ENCODE measurements around the gene IL10RA. TPM values are rescaled to one million over a fixed set of nuclear protein-coding genes. Genes with fewer than 3 reads are reported as not detected.
A peak's percentile ranks its signal among the peaks of the same experiment; 100 is the strongest.
"Not testable (repeated sequence)": the region's sequence is repeated elsewhere in the genome, so short reads cannot be mapped to it uniquely, and the experiment has no call there.

Gene IL10RA
- total and polyA plus RNA-seq, 2 donors = 22.7 to 24.2 TPM

- 82% methylated on average over 11 of the region's 11 CpGs for WGBS
- H3K4me3 ChIP-seq (ENCODE audit: low read length in 2 of 2); H3K9me3 ChIP-seq (ENCODE audit: control insufficient read depth in 2 of 2, insufficient read depth in 1 of 2, low read length in 1 of 2); H3K27me3 ChIP-seq (ENCODE audit: control insufficient read depth in 2 of 2, insufficient read depth in 1 of 2, low read length in 1 of 2); H3K36me3 ChIP-seq (ENCODE audit: control insufficient read depth in 2 of 2, insufficient read depth in 2 of 2, low read length in 1 of 2): not testable (repeated sequence)
- H3K27ac ChIP-seq (ENCODE audit: low read depth in 1 of 2, low read length in 1 of 2) = peak overlapping the region; percentile 24 to 70
- H3K4me1 ChIP-seq (ENCODE audit: control insufficient read depth in 2 of 2, insufficient read depth in 2 of 2, low read length in 2 of 2) = peaks cover 3 to 53% of the 10 kb centered on the region in 2 donors
- DNase-seq (ENCODE audit: low read depth in 6 of 9, low spot score in 9 of 9) = peak in 1 of 9 donors; percentile 30
Observed at GRCh38 chr11:118007563-118008270, 21.5 kb downstream of the IL10RA start.

GRCh38 chr11:118008271-118008911 is 22.2 kb downstream of the IL10RA start:
- Histone ChIP-seq H3K9me3 (ENCODE audit: control insufficient read depth in 2 of 2, insufficient read depth in 1 of 2, low read length in 1 of 2) (peaks cover 0 to 5% of the 10 kb centered on the region in 2 donors), H3K27ac (ENCODE audit: low read depth in 1 of 2, low read length in 1 of 2) (peak overlapping the region in 1 of 2 donors; percentile 6), H3K27me3 (ENCODE audit: control insufficient read depth in 2 of 2, insufficient read depth in 1 of 2, low read length in 1 of 2) (no peaks in the 10 kb centered on the region), H3K4me1 (ENCODE audit: control insufficient read depth in 2 of 2, insufficient read depth in 2 of 2, low read length in 2 of 2) (peaks cover 3 to 51% of the 10 kb centered on the region in 2 donors), H3K36me3 (ENCODE audit: control insufficient read depth in 2 of 2, insufficient read depth in 2 of 2, low read length in 1 of 2) (no peaks in the 10 kb centered on the region), H3K4me3 (ENCODE audit: low read length in 2 of 2) (no peak overlapping the region)
- DNase-seq (ENCODE audit: low read depth in 6 of 9, low spot score in 9 of 9) = no peak
- WGBS = 65% methylated on average over 4 of the region's 4 CpGs

DNA sequence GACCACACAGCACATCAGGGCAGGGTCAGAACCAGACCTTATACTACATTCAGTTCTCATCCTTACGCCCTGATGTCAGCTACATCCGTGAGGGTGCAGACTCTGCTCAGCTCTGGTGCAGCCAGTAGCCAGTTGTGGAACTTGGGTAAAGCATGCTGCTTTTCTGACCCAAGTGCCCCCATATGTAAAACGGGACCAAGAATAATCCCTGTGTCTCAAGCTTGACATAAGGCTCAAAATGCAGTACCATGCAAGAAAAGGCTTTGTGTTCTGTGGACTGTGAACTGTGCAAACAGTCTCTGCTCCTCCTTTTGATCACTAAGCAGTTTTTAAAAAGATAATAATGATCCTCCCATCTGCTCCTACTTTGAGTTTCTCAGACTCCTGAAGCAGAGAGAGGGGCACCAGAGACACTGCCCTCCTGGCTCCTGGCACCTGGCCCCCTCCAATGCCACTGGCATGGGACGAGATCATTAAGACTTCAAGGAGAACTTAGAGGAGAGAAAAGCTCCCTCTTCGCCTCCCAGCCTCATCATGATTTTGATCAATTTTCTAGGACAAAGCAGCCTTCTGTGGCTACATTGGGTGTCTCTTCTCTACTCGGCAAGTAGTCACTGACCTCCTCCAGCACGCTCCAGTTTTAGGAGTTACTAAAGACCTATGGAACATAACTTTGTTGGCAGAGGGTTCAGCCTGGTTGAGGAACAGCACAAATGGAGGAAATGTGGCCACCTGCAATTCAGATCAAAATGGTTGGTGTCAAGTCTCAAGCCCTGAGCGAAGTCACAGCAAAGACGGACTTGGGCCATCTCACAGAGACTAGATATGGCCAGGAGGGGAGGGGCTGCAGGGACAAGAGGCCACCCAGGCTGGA is 23.9 kb downstream of the IL10RA start:
- Histone ChIP-seq H3K9me3 (ENCODE audit: control insufficient read depth in 2 of 2, insufficient read depth in 1 of 2, low read length in 1 of 2) (no peaks in the 10 kb centered on the region), H3K27me3 (ENCODE audit: control insufficient read depth in 2 of 2, insufficient read depth in 1 of 2, low read length in 1 of 2) (no peaks in the 10 kb centered on the region), H3K4me1 (ENCODE audit: control insufficient read depth in 2 of 2, insufficient read depth in 2 of 2, low read length in 2 of 2) (peaks cover 4 to 50% of the 10 kb centered on the region in 2 donors), H3K36me3 (ENCODE audit: control insufficient read depth in 2 of 2, insufficient read depth in 2 of 2, low read length in 1 of 2) (no peaks in the 10 kb centered on the region), H3K27ac (ENCODE audit: low read depth in 1 of 2, low read length in 1 of 2) (peak overlapping the region; percentile 8 to 70), H3K4me3 (ENCODE audit: low read length in 2 of 2) (no peak overlapping the region)
- DNase-seq (ENCODE audit: low read depth in 6 of 9, low spot score in 9 of 9) = no peak
- 90% methylated on average over 9 of the region's 9 CpGs for WGBS

DNA sequence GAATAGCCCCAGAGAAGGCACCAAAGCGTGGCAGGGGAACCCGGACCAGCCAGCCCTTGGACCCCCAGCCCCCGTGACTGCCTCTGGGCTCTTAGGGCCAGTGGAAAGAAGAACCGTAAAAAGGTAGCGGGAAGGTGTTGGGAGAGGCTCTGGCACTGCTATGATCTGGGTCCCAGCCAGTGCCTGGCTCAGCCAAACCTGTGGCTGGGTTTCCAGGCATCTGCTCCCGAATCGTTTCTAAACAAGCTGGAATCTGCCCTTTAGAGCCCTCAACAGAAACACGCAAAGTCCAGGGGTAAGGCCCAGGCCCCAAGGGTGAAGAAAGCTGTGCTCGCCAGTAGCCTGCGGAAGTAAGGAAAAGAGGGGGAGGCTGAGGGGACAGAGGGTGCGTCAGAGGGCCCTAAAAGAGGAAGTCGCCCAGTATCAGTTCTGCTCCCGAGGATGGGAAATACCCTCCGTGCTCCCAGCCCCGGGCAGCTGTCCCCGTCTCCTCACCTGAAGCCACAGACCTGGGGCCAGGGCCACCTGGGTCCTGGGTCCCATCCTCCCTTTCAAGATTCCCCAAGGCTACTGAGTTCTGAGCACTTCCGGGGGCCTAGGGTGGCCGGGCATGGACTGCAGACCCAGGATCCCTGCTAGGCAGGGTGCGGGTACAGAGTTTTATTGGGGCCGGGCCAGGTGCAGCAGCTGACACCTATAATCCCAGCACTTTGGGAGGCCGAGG is 24.7 kb downstream of the IL10RA start:
- peak in 1 of 9 donors; percentile 44 for DNase-seq (ENCODE audit: low read depth in 6 of 9, low spot score in 9 of 9)
- Histone ChIP-seq H3K9me3 (ENCODE audit: control insufficient read depth in 2 of 2, insufficient read depth in 1 of 2, low read length in 1 of 2) (no peaks in the 10 kb centered on the region), H3K4me1 (ENCODE audit: control insufficient read depth in 2 of 2, insufficient read depth in 2 of 2, low read length in 2 of 2) (peaks cover 12 to 58% of the 10 kb centered on the region in 2 donors), H3K27me3 (ENCODE audit: control insufficient read depth in 2 of 2, insufficient read depth in 1 of 2, low read length in 1 of 2) (no peaks in the 10 kb centered on the region), H3K27ac (ENCODE audit: low read depth in 1 of 2, low read length in 1 of 2) (peak overlapping the region; percentile 6 to 70), H3K4me3 (ENCODE audit: low read length in 2 of 2) (no peak overlapping the region), H3K36me3 (ENCODE audit: control insufficient read depth in 2 of 2, insufficient read depth in 2 of 2, low read length in 1 of 2) (no peaks in the 10 kb centered on the region)
- WGBS = 64% methylated on average over 21 of the region's 21 CpGs

DNA sequence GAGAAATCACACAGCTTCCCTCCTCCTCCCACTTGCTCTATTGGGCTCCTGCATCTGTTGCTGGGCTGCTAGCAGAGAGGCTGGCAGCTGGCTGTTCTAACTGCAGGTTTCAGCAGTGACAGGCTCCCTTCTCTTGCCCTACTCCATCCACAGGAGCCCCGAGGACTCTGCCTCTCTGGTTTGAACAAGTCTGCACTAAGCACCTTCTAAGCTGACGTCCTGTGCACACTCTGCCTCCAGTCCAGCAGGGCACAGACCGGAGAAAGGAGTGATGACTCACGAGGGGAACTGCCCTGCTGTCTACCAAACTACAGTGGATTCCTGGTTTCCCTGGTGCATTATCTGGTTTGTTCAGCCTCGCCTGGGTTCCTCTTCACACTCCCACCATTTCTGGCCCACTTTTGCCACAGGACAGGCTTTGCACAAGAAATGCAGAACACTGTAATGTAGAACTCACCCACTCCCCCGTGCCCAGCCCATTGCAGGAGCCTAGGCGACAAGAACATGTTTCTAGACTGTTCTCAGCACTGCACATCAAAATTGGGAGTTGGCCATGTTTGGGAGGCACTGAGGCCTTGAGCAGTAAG is 26.0 kb downstream of the IL10RA start:
- Histone ChIP-seq H3K4me1 (ENCODE audit: control insufficient read depth in 2 of 2, insufficient read depth in 2 of 2, low read length in 2 of 2) (peaks cover 13 to 58% of the 10 kb centered on the region in 2 donors), H3K27ac (ENCODE audit: low read depth in 1 of 2, low read length in 1 of 2) (peak overlapping the region; percentile 55 to 64), H3K9me3 (ENCODE audit: control insufficient read depth in 2 of 2, insufficient read depth in 1 of 2, low read length in 1 of 2) (no peaks in the 10 kb centered on the region), H3K4me3 (ENCODE audit: low read length in 2 of 2) (no peak overlapping the region), H3K36me3 (ENCODE audit: control insufficient read depth in 2 of 2, insufficient read depth in 2 of 2, low read length in 1 of 2) (no peaks in the 10 kb centered on the region), H3K27me3 (ENCODE audit: control insufficient read depth in 2 of 2, insufficient read depth in 1 of 2, low read length in 1 of 2) (no peaks in the 10 kb centered on the region)
- 48% methylated on average over 7 of the region's 7 CpGs for WGBS
- DNase-seq (ENCODE audit: low read depth in 6 of 9, low spot score in 9 of 9) = peak in 1 of 9 donors; percentile 48

DNA sequence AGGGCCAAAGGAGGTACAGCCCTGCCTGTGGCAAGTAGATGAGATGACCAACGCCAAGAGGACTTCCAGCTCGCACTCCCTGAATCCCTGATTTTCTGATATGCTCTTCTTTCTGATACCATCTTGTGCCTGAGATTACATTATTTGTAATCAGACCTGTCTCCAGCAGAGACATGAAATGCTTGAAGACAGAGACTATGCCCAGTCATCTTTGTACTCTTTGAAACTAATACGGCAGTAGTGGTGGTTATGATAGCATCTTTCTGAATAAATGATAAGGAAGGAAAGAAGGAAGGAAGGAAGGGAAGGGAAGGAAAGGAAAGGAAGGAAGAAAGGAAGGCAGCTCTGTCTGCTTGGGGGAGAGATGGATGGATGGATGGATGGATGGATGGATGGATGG is 27.8 kb downstream of the IL10RA start:
- H3K27ac ChIP-seq (ENCODE audit: low read depth in 1 of 2, low read length in 1 of 2) = no peak overlapping the region
- no peaks in the 10 kb centered on the region for H3K27me3 ChIP-seq (ENCODE audit: control insufficient read depth in 2 of 2, insufficient read depth in 1 of 2, low read length in 1 of 2)
- H3K4me1 ChIP-seq (ENCODE audit: control insufficient read depth in 2 of 2, insufficient read depth in 2 of 2, low read length in 2 of 2) = peaks cover 13 to 46% of the 10 kb centered on the region in 2 donors
- WGBS = 98% methylated on average over 3 of the region's 3 CpGs
- H3K4me3 ChIP-seq (ENCODE audit: low read length in 2 of 2) = no peak overlapping the region
- no peaks in the 10 kb centered on the region for H3K36me3 ChIP-seq (ENCODE audit: control insufficient read depth in 2 of 2, insufficient read depth in 2 of 2, low read length in 1 of 2)
- no peak for DNase-seq (ENCODE audit: low read depth in 6 of 9, low spot score in 9 of 9)
- peaks cover 0 to 7% of the 10 kb centered on the region in 2 donors for H3K9me3 ChIP-seq (ENCODE audit: control insufficient read depth in 2 of 2, insufficient read depth in 1 of 2, low read length in 1 of 2)

DNA sequence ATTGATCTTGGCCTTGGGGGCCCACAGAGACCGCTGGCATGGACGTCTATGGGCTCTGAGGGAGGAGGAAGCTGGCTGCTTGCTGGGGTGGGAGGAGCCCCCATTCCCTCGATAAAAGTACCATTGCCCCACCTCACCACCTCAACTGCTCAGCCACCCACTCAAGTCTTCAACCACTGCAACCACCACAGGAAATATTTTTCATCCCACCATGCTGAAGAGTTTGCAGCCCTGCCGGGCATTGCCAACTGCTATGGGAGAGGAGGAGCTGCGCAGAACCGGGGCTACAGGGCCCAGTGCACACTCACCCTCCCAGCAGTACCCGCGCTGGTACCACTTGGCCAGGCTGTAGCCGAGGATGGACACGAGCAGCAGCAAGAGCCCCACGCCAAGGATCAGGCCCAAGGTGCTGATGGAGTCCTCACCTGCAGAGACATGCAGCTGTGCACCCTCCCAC is 29.2 kb downstream of the IL10RA start:
- 17% methylated on average over 11 of the region's 11 CpGs for WGBS
- peak in 1 of 9 donors; percentile 39 for DNase-seq (ENCODE audit: low read depth in 6 of 9, low spot score in 9 of 9)
- Histone ChIP-seq H3K9me3 (ENCODE audit: control insufficient read depth in 2 of 2, insufficient read depth in 1 of 2, low read length in 1 of 2) (peaks cover 0 to 7% of the 10 kb centered on the region in 2 donors), H3K27me3 (ENCODE audit: control insufficient read depth in 2 of 2, insufficient read depth in 1 of 2, low read length in 1 of 2) (no peaks in the 10 kb centered on the region), H3K4me1 (ENCODE audit: control insufficient read depth in 2 of 2, insufficient read depth in 2 of 2, low read length in 2 of 2) (peaks cover 13 to 41% of the 10 kb centered on the region in 2 donors), H3K36me3 (ENCODE audit: control insufficient read depth in 2 of 2, insufficient read depth in 2 of 2, low read length in 1 of 2) (no peaks in the 10 kb centered on the region), H3K4me3 (ENCODE audit: low read length in 2 of 2) (no peak overlapping the region), H3K27ac (ENCODE audit: low read depth in 1 of 2, low read length in 1 of 2) (no peak overlapping the region)

DNA sequence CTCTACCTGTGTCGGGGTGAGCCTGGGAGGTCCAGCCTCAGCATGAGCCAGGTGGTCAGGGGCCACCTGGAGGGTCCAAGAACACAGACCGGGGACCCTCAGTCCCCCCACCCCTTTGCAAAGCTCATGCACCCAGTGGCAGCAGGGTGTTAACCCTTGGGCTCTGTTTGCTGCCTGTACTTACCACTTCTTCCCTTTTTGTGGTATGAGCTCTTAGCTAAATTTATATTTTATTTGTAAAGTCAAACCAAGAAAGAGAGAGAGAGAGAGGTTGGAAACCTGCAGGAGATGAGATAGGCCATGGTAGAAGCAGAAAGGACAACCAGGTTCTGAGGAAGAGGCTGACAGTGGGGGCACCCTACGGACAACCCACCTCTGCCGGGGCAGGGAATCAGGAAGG is 29.9 kb downstream of the IL10RA start:
- Histone ChIP-seq H3K27ac (ENCODE audit: low read depth in 1 of 2, low read length in 1 of 2) (no peak overlapping the region), H3K4me3 (ENCODE audit: low read length in 2 of 2) (no peak overlapping the region), H3K36me3 (ENCODE audit: control insufficient read depth in 2 of 2, insufficient read depth in 2 of 2, low read length in 1 of 2) (no peaks in the 10 kb centered on the region), H3K4me1 (ENCODE audit: control insufficient read depth in 2 of 2, insufficient read depth in 2 of 2, low read length in 2 of 2) (peaks cover 13 to 34% of the 10 kb centered on the region in 2 donors), H3K27me3 (ENCODE audit: control insufficient read depth in 2 of 2, insufficient read depth in 1 of 2, low read length in 1 of 2) (no peaks in the 10 kb centered on the region), H3K9me3 (ENCODE audit: control insufficient read depth in 2 of 2, insufficient read depth in 1 of 2, low read length in 1 of 2) (peaks cover 0 to 7% of the 10 kb centered on the region in 2 donors)
- no peak for DNase-seq (ENCODE audit: low read depth in 6 of 9, low spot score in 9 of 9)
- WGBS = 16% methylated on average over 4 of the region's 4 CpGs
